SU-DHL-6 (cell line): Measurements from ENCODE around the gene NUP205.

Experiments
- H2AFZ ChIP-seq: fragments of 200-600 bp; sonication (generic); 2 replicates; pipeline ENCODE4 v1.6.1; 2014; ENCODE audit warnings: low read depth, mild to moderate bottlenecking, moderate library complexity, mixed read lengths, antibody characterized with exemption, low read length; ENCODE audit not compliant: severe bottlenecking
- H3F3A ChIP-seq: fragments of 200-600 bp; shearing (Covaris generic); 2 replicates; pipeline ENCODE4 v1.6.0; 2016; ENCODE audit warnings: antibody characterized with exemption, mild to moderate bottlenecking; ENCODE audit not compliant: insufficient read depth
- H3K27ac ChIP-seq: fragments of 200-600 bp; sonication (generic); 2 replicates; pipeline ENCODE4 v1.5.1; 2016; ENCODE audit warnings: low read depth, mild to moderate bottlenecking, low read length, moderate library complexity, mixed read lengths
- H3K27me3 ChIP-seq: fragments of 200-600 bp; sonication (generic), shearing (Covaris generic); 2 replicates; pipeline ENCODE4 v1.6.0; 2014; ENCODE audit warnings: mild to moderate bottlenecking, low read length
- H3K36me3 ChIP-seq: fragments of 200-600 bp; sonication (generic); 2 replicates; pipeline ENCODE4 v1.6.1; 2014; ENCODE audit warnings: mild to moderate bottlenecking, low read length, mixed read lengths
- H3K4me2 ChIP-seq: fragments of 300-600, 200-600 bp; shearing (Covaris generic), sonication (generic); 2 replicates; pipeline ENCODE4 v1.6.0; 2014; ENCODE audit warnings: low read length, low read depth, mild to moderate bottlenecking; ENCODE audit not compliant: poor library complexity, severe bottlenecking
- H3K4me3 ChIP-seq: fragments of 200-600 bp; sonication (generic); 2 replicates; pipeline ENCODE4 v1.5.1; 2014; ENCODE audit warnings: antibody characterized with exemption, low read length, mild to moderate bottlenecking, mixed read lengths; ENCODE audit not compliant: insufficient read depth, poor library complexity, severe bottlenecking
- H3K79me2 ChIP-seq: fragments of 200-600 bp; sonication (generic); 2 replicates; pipeline ENCODE4 v1.6.1; 2014; ENCODE audit warnings: mild to moderate bottlenecking, low read length, moderate library complexity; ENCODE audit not compliant: insufficient read depth
- H3K9ac ChIP-seq: fragments of 200-600 bp; sonication (generic); 2 replicates; pipeline ENCODE4 v1.7.0; 2014; ENCODE audit warnings: mild to moderate bottlenecking, low read length
- H3K9me2 ChIP-seq: fragments of 200-600 bp; sonication (generic); replicated peaks from 2 replicates; pipeline ENCODE4 v1.6.1; 2014; ENCODE audit warnings: low read length; ENCODE audit not compliant: insufficient read depth
- H3K9me3 ChIP-seq: fragments of 200-600 bp; sonication (generic); 2 replicates; pipeline ENCODE4 v1.6.1; 2014; ENCODE audit warnings: low read length, mixed read lengths; ENCODE audit not compliant: insufficient read depth
- H4K20me1 ChIP-seq: fragments of 200-600 bp; sonication (generic); 2 replicates; pipeline ENCODE4 v1.6.1; 2014; ENCODE audit warnings: low read depth, mild to moderate bottlenecking, antibody characterized with exemption, low read length, moderate library complexity, mixed read lengths
- EZH2phosphoT487 ChIP-seq: fragments of 200-600 bp; sonication (generic), shearing (Covaris generic); conservative IDR thresholded peaks from 2 replicates; pipeline ENCODE4 v1.6.1; 2018; ENCODE audit warnings: mild to moderate bottlenecking, antibody characterized with exemption, low read length, moderate library complexity, mixed read lengths
- TF ChIP-seq, protein P1 (sequence below): fragments of 200-600 bp; sonication (generic); IDR thresholded peaks from one replicate; pipeline ENCODE4 v1.5.1; 2017; ENCODE audit warnings: antibody characterized with exemption, mild to moderate bottlenecking, low read length, moderate library complexity; ENCODE audit not compliant: insufficient read depth, poor library complexity, severe bottlenecking

Gene NUP205

DNA sequence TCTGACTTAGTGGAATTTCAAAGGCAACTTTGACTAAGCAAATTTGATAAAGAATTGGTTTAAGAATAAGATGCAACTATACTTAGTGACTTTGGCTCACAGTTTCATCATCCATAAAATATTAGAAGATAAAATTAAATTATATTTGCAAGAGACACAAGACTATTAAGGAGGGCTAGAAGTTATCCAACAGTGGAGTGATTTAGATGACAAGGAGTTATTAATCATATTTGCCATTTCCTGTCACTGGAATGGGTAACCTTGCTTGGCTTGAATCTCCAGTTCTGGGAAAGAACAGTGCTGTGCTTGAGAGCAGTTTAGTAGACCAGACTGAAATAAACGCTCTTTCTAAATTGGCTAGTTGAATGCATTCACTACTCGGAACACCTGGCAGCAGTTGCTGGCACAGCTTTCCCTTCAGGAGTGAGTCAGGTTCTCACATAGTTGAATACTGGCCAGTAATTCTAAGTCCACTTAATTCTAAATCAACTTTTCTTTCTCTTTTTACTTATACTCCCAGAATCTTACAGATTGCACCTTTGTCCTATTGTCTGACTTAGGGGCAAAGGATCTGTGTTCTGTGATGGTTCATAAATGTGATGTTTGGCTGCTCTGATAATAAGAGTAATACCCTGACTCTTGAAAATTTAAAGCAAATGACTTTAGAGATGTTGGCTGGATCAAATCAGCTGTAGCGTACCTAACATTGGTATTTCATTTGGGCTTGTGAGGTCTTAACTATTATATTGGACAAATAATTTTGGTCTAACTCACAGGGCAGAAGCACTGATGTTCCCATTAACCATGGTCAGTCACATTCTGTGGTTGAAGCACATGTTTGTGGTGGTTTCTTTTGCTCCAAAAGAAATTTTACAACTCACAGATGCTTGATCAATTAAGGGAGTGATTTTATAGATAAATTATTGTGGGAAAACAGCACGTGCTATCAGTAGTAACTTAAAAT lies 121.2 kb downstream of the NUP205 start:
- no peak overlapping the region for H3K4me3 ChIP-seq
- no peaks in the 10 kb centered on the region for H3K9me2 ChIP-seq
- no peaks in the 10 kb centered on the region for H3F3A ChIP-seq
- H3K79me2 ChIP-seq, result no peaks in the 10 kb centered on the region
- no peak overlapping the region for H3K4me2 ChIP-seq
- peaks cover 11% of the 10 kb centered on the region for H3K36me3 ChIP-seq
- no peaks in the 10 kb centered on the region for H4K20me1 ChIP-seq
- no peak overlapping the region for H3K27ac ChIP-seq
- no peaks in the 10 kb centered on the region for H3K9me3 ChIP-seq
- H2AFZ ChIP-seq, result no peak overlapping the region
- no peaks in the 10 kb centered on the region for H3K27me3 ChIP-seq
- no peak for TF ChIP-seq EZH2phosphoT487
- TF ChIP-seq, protein P1, sequence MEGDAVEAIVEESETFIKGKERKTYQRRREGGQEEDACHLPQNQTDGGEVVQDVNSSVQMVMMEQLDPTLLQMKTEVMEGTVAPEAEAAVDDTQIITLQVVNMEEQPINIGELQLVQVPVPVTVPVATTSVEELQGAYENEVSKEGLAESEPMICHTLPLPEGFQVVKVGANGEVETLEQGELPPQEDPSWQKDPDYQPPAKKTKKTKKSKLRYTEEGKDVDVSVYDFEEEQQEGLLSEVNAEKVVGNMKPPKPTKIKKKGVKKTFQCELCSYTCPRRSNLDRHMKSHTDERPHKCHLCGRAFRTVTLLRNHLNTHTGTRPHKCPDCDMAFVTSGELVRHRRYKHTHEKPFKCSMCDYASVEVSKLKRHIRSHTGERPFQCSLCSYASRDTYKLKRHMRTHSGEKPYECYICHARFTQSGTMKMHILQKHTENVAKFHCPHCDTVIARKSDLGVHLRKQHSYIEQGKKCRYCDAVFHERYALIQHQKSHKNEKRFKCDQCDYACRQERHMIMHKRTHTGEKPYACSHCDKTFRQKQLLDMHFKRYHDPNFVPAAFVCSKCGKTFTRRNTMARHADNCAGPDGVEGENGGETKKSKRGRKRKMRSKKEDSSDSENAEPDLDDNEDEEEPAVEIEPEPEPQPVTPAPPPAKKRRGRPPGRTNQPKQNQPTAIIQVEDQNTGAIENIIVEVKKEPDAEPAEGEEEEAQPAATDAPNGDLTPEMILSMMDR, result no peak
- H3K9ac ChIP-seq, result no peak overlapping the region

DNA sequence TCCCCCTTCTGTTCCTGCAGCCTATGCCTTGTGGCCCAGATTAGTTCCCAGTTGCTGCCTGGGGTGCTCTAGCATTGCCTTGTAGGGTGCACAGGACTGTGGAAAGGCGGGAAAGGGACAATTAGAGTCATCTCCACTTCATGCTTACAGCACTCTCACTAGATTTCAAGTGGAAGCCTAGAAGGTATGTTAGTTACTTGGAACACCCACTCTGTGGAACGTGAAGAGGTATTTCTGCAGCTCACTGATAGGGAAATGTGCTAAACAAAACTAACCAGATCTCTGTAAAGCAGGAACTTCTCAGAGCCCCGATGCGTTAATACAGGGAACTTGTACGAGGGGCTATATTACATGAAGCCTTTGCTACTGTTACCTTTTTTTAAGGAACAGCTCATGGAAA lies 124.0 kb downstream of the NUP205 start:
- no peaks in the 10 kb centered on the region for H3K79me2 ChIP-seq
- no peaks in the 10 kb centered on the region for H3K27me3 ChIP-seq
- H2AFZ ChIP-seq, result no peak overlapping the region
- TF ChIP-seq, protein P1, result no peak
- no peak for TF ChIP-seq EZH2phosphoT487
- no peak overlapping the region for H3K4me3 ChIP-seq
- H3F3A ChIP-seq, result no peaks in the 10 kb centered on the region
- no peak overlapping the region for H3K27ac ChIP-seq
- H4K20me1 ChIP-seq, result no peaks in the 10 kb centered on the region
- no peaks in the 10 kb centered on the region for H3K9me3 ChIP-seq
- no peak overlapping the region for H3K9ac ChIP-seq
- H3K9me2 ChIP-seq, result no peaks in the 10 kb centered on the region
- H3K4me2 ChIP-seq, result no peak overlapping the region
- no peaks in the 10 kb centered on the region for H3K36me3 ChIP-seq

DNA sequence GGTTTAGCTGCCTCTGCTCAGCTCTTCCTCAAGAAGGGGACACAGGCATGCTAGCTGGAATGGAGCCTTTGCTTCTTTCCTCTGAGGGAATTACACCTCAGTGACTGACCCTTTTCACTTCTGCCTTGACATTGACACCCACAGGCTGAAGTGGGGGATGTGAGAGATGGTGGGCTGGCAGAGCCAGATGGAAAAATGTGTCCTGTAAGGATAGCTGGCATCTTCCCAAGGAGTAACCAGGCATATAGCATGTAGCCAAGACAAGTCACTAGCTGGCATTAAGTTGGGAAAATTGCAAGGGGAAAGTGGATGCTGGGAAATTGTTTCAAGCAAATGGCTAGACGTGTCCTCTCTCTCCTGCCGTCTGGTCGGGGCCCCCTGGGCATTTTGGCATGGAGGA lies 124.5 kb downstream of the NUP205 start:
- Histone ChIP-seq H2AFZ (no peak overlapping the region), H3K9me2 (no peaks in the 10 kb centered on the region), H3K9me3 (no peaks in the 10 kb centered on the region), H3K36me3 (no peaks in the 10 kb centered on the region), H3K4me3 (no peak overlapping the region), H3K4me2 (no peak overlapping the region), H3F3A (no peaks in the 10 kb centered on the region), H3K79me2 (no peaks in the 10 kb centered on the region), H3K27me3 (no peaks in the 10 kb centered on the region), H3K9ac (no peak overlapping the region), H4K20me1 (no peaks in the 10 kb centered on the region), H3K27ac (no peak overlapping the region)
- TF ChIP-seq EZH2phosphoT487, result no peak
- TF ChIP-seq, protein P1, result no peak
